Measurements from ENCODE around the gene ABCF3.

DNA sequence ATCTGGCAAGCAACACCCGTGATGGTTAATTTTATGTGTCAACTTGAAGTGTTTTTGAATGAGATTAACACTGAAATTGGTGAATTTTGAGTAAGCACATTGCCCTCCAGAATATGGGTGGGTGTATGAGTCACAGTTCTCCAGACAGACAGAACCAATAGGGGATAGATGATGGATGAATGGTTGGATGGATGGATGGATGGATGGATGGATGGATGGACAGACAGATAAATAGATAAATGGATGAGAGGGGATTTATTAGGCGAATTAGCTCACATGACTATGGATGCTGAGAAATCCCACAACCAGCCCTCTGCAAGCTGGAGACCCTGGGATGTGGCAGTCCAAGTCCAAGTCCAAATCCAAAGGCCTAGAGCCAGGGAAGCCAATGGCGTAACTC, 37.9 kb downstream of the ABCF3 start:
- TF ChIP-seq, protein P1, sequence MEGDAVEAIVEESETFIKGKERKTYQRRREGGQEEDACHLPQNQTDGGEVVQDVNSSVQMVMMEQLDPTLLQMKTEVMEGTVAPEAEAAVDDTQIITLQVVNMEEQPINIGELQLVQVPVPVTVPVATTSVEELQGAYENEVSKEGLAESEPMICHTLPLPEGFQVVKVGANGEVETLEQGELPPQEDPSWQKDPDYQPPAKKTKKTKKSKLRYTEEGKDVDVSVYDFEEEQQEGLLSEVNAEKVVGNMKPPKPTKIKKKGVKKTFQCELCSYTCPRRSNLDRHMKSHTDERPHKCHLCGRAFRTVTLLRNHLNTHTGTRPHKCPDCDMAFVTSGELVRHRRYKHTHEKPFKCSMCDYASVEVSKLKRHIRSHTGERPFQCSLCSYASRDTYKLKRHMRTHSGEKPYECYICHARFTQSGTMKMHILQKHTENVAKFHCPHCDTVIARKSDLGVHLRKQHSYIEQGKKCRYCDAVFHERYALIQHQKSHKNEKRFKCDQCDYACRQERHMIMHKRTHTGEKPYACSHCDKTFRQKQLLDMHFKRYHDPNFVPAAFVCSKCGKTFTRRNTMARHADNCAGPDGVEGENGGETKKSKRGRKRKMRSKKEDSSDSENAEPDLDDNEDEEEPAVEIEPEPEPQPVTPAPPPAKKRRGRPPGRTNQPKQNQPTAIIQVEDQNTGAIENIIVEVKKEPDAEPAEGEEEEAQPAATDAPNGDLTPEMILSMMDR (conservative IDR thresholded peaks at IDR 0.05), result no peak
- TF ChIP-seq ZFX (IDR thresholded peaks at IDR 0.05), result no peak

Data from C4-2B (cell line).